HG02938 (cell line): ENCODE measurements around the gene POLA2.
A peak's percentile ranks its signal among the peaks of the same experiment; 100 is the strongest.
"Not testable (repeated sequence)": the region's sequence is repeated elsewhere in the genome, so short reads cannot be mapped to it uniquely, and the experiment has no call there.

Experiments used
- ATAC-seq: cut with Tn5 transposase; IDR thresholded peaks from one replicate; pipeline ENCODE4 v1.9.1; 2021; ENCODE audit warnings: mild to moderate bottlenecking, moderate library complexity; ENCODE audit not compliant: unreplicated experiment

POLA2 gene

GRCh38 chr11:65261591-65262380 is at the start of gene POLA2:
Gene POLA2 (plus strand): TSS chr11:65261962. CDS start chr11:65262293, 331 bp downstream.
- peak; percentile 84 for ATAC-seq

- no peak for ATAC-seq
These were observed 49.4 kb upstream of the POLA2 start for GRCh38 chr11:65212226-65212801.

- no peak for ATAC-seq
These were observed 48.2 kb upstream of the POLA2 start for GRCh38 chr11:65213322-65214211.

- no peak for ATAC-seq
These were observed 47.4 kb upstream of the POLA2 start for GRCh38 chr11:65214212-65214845.

GRCh38 chr11:65215441-65216076 is 46.2 kb upstream of the POLA2 start:
- no peak for ATAC-seq

GRCh38 chr11:65216830-65217229 is 44.9 kb upstream of the POLA2 start:
- ATAC-seq: no peak

GRCh38 chr11:65217441-65218423 is 44.0 kb upstream of the POLA2 start:
- ATAC-seq: no peak

GRCh38 chr11:65218446-65218845 is 43.3 kb upstream of the POLA2 start:
- ATAC-seq: no peak

GRCh38 chr11:65219930-65220213 is 41.9 kb upstream of the POLA2 start:
- no peak for ATAC-seq

GRCh38 chr11:65221026-65221425 is 40.7 kb upstream of the POLA2 start:
- no peak for ATAC-seq

- ATAC-seq: no peak
These were observed 38.8 kb upstream of the POLA2 start for GRCh38 chr11:65223011-65223410.

- no peak for ATAC-seq
These were observed 36.9 kb upstream of the POLA2 start for GRCh38 chr11:65224930-65225278.

- no peak for ATAC-seq
These were observed 36.3 kb upstream of the POLA2 start for GRCh38 chr11:65225279-65226102.

GRCh38 chr11:65226103-65226442 is 35.7 kb upstream of the POLA2 start:
- ATAC-seq: no peak

- no peak for ATAC-seq
These were observed 33.9 kb upstream of the POLA2 start for GRCh38 chr11:65227879-65228278.

GRCh38 chr11:65236194-65237059 is 25.3 kb upstream of the POLA2 start:
- ATAC-seq: no peak

GRCh38 chr11:65238302-65238701 is 23.5 kb upstream of the POLA2 start:
- ATAC-seq: not testable (repeated sequence)

- no peak for ATAC-seq
These were observed 20.6 kb upstream of the POLA2 start for GRCh38 chr11:65241134-65241533.
